Naive thymus-derived CD4-positive, alpha-beta T cell (primary cell): ENCODE data around the gene PILRA. TPM values are rescaled to one million over a fixed set of nuclear protein-coding genes. Genes with fewer than 3 reads are reported as not detected.
"Not testable (repeated sequence)": the region's sequence is repeated elsewhere in the genome, so short reads cannot be mapped to it uniquely, and the experiment has no call there.

ENCODE experiments used
- ATAC-seq: fragments of 150-1000 bp; cut with Tn5 transposase; 2 replicates; pipeline ENCODE4 v1.10.0; 2021; ENCODE audit warnings: mild to moderate bottlenecking, moderate library complexity
- CTCF ChIA-PET: fragments of 350-600 bp; sonication (Branson Sonifier 250); formaldehyde crosslinking; loops from one replicate; lab custom pipeline; 2021; ENCODE audit warnings: antibody characterized with exemption; lab: Charles Lee
- POLR2A ChIA-PET: fragments of 350-600 bp; sonication (Branson Sonifier 250); formaldehyde crosslinking; loops from one replicate; lab custom pipeline; 2021; ENCODE audit warnings: antibody characterized with exemption, inconsistent platforms; lab: Charles Lee
- DNase-seq, 9 donors: peaks; one replicate each; pipeline versions ENCODE4 v3.0.0 to v3.0.0-alpha.2; 2020 to 2022; ENCODE audit warnings: mixed read lengths in 1 of 9
- H3K27ac ChIP-seq: one replicate; pipeline ENCODE4 v1.7.0; 2013; ENCODE audit warnings: mild to moderate bottlenecking, low read depth, low read length, moderate library complexity
- H3K27me3 ChIP-seq, 2 donors: one replicate each; pipeline ENCODE4 v1.7.0; 2013; ENCODE audit warnings: low read length in 2 of 2, mild to moderate bottlenecking in 2 of 2, moderate library complexity in 2 of 2; ENCODE audit not compliant: control insufficient read depth in 2 of 2, insufficient read depth in 2 of 2
- H3K36me3 ChIP-seq, 3 experiments: 1 replicate in 2 of 3; 2 replicates in 1 of 3; pipeline ENCODE4 v1.7.0; 2013; ENCODE audit warnings: low read length in 3 of 3, mild to moderate bottlenecking in 3 of 3, moderate library complexity in 1 of 3; ENCODE audit not compliant: insufficient read depth in 3 of 3, control insufficient read depth in 2 of 3
- H3K4me1 ChIP-seq, 2 donors: one replicate each; pipeline ENCODE4 v1.7.0; 2013; ENCODE audit warnings: low read length in 2 of 2, mild to moderate bottlenecking in 2 of 2, moderate library complexity in 1 of 2; ENCODE audit not compliant: control insufficient read depth in 2 of 2, insufficient read depth in 2 of 2
- H3K4me3 ChIP-seq: 2 replicates; pipeline ENCODE4 v1.7.0; 2013; ENCODE audit warnings: mild to moderate bottlenecking, low read length
- H3K9me3 ChIP-seq, 3 experiments: 1 replicate in 2 of 3; 2 replicates in 1 of 3; pipeline ENCODE4 v1.7.0; 2013; ENCODE audit warnings: low read length in 3 of 3; ENCODE audit not compliant: control insufficient read depth in 2 of 3
- H3K27ac Mint-ChIP-seq, 9 donors: one replicate each; pipeline ENCODE4 v1.8.0; 2020 to 2022; ENCODE audit warnings: mixed read lengths in 9 of 9, mild to moderate bottlenecking in 8 of 9, moderate library complexity in 5 of 9, inconsistent platforms in 2 of 9
- H3K27me3 Mint-ChIP-seq, 5 donors: one replicate each; pipeline ENCODE4 v1.8.0; 2021 to 2022; ENCODE audit warnings: mixed read lengths in 5 of 5, mild to moderate bottlenecking in 1 of 5
- H3K36me3 Mint-ChIP-seq, 5 donors: one replicate each; pipeline ENCODE4 v1.8.0; 2020 to 2022; ENCODE audit warnings: mixed read lengths in 5 of 5, mild to moderate bottlenecking in 3 of 5, inconsistent platforms in 1 of 5
- H3K4me1 Mint-ChIP-seq, 7 donors: one replicate each; pipeline ENCODE4 v1.8.0; 2020 to 2022; ENCODE audit warnings: mixed read lengths in 7 of 7, mild to moderate bottlenecking in 3 of 7, inconsistent platforms in 1 of 7
- H3K4me3 Mint-ChIP-seq, 10 donors: one replicate each; pipeline ENCODE4 v1.8.0; 2020 to 2022; ENCODE audit warnings: mild to moderate bottlenecking in 10 of 10, mixed read lengths in 10 of 10, moderate library complexity in 6 of 10, inconsistent platforms in 2 of 10
- H3K9me3 Mint-ChIP-seq, 11 donors: one replicate each; pipeline ENCODE4 v1.8.0; 2020 to 2022; ENCODE audit warnings: mixed read lengths in 11 of 11, mild to moderate bottlenecking in 4 of 11, inconsistent platforms in 1 of 11, moderate library complexity in 1 of 11
- intact Hi-C, 2 donors: fragments of 100-400 bp; cut with micrococcal nuclease; formaldehyde crosslinking; loops; one replicate each; pipeline ENCODE4 v1.15.1; 2023
- polyA plus RNA-seq, 2 donors: library from polyadenylated mRNA; unstranded; fragments of 300-500 nt; fragmentation: Illumina TruSeq; gene quantifications; one replicate each; pipeline ENCODE4 v1.2.3, GENCODE V29; 2021
- total RNA-seq, 6 experiments: library from RNA in 5 of 6; stranded (reverse) in 5 of 6; gene quantifications; 1 replicate in 5 of 6; 2 replicates in 1 of 6; pipeline ENCODE4 v1.2.3 and lab custom pipeline; 2021 to 2026

Gene PILRA
- total and polyA plus RNA-seq, 7 experiments from 2014 or later, result 0.40 to 118 (median 13.4) TPM

- peaks cover 0 to 2% (median 0%) of the 10 kb centered on the region in 11 donors for H3K9me3 Mint-ChIP-seq
- peak overlapping the region in 6 of 10 donors; percentile 21 to 94 (median 70) for H3K4me3 Mint-ChIP-seq
- peaks cover 13 to 20% of the 10 kb centered on the region in 2 donors for H3K4me1 ChIP-seq
- H3K36me3 ChIP-seq, result peaks cover 0 to 27% (median 3%) of the 10 kb centered on the region in 3 experiments
- ChIA-PET CTCF (interaction anchor here (0.6 to 1.4 kb wide), 2 partner anchors 174 to 216 kb away, joined by 4 read pairs; no protein-coding TSS in a partner anchor), POLR2A (interaction anchor here (0.6 to 5.5 kb wide), 21 partner anchors 9 to 744 kb away, joined by 3 to 71 read pairs (median 4); partner anchors contain the start of genes AGFG2, FBXO24, LRCH4 and MEPCE)
- peak overlapping the region in 7 of 9 donors; percentile 5 to 99 (median 69) for H3K27ac Mint-ChIP-seq
- peaks cover 20 to 40% (median 29%) of the 10 kb centered on the region in 7 donors for H3K4me1 Mint-ChIP-seq
- peaks cover 0 to 30% (median 6%) of the 10 kb centered on the region in 5 donors for H3K36me3 Mint-ChIP-seq
- intact Hi-C loops, result loop anchor here in 1 of 2 donors (10.0 kb wide), 1 partner anchor 887 kb away; the partner anchor contains the start of gene IFT22
- H3K27ac ChIP-seq, result peak overlapping the region; percentile 98
- no peak for ATAC-seq
- no peak for DNase-seq
- H3K4me3 ChIP-seq, result no peak overlapping the region
- no peaks in the 10 kb centered on the region for H3K27me3 ChIP-seq
- peaks cover 0 to 4% (median 0%) of the 10 kb centered on the region in 5 donors for H3K27me3 Mint-ChIP-seq
- H3K9me3 ChIP-seq, result no peaks in the 10 kb centered on the region
Measured at GRCh38 chr7:100437150-100438100, 64.1 kb downstream of the PILRA start.

- Histone ChIP-seq H3K4me1 (peaks cover 10 to 20% of the 10 kb centered on the region in 2 donors), H3K27me3 (no peaks in the 10 kb centered on the region), H3K27ac (no peak overlapping the region), H3K4me3 (no peak overlapping the region), H3K36me3 (peaks cover 0 to 22% (median 3%) of the 10 kb centered on the region in 3 experiments), H3K9me3 (no peaks in the 10 kb centered on the region)
- ATAC-seq, result no peak
- Mint-ChIP-seq H3K4me1 (peaks cover 17 to 36% (median 23%) of the 10 kb centered on the region in 7 donors), H3K27me3 (peaks cover 0 to 4% (median 0%) of the 10 kb centered on the region in 5 donors), H3K4me3 (peak overlapping the region in 3 of 10 donors; percentile 21 to 40 (median 27)), H3K36me3 (peaks cover 0 to 23% (median 6%) of the 10 kb centered on the region in 5 donors), H3K27ac (peak overlapping the region in 4 of 9 donors; percentile 32 to 70 (median 63)), H3K9me3 (peaks cover 0 to 2% (median 0%) of the 10 kb centered on the region in 11 donors)
- ChIA-PET POLR2A (interaction anchor here (0.6 to 5.5 kb wide), 5 partner anchors 9 to 712 kb away, joined by 3 to 71 read pairs (median 32); partner anchors contain the start of genes FBXO24, LRCH4, MEPCE and ZCWPW1), CTCF (no interaction called here)
- intact Hi-C loops, result loop anchor here in 1 of 2 donors (10.0 kb wide), 1 partner anchor 887 kb away; the partner anchor contains the start of gene IFT22
- no peak for DNase-seq
Measured at GRCh38 chr7:100438172-100438571, 64.9 kb downstream of the PILRA start.

- ATAC-seq, H3K27ac ChIP-seq, H3K9me3 Mint-ChIP-seq, DNase-seq, H3K4me3 Mint-ChIP-seq, CTCF ChIA-PET, H3K9me3 ChIP-seq, H3K4me3 ChIP-seq, H3K27me3 Mint-ChIP-seq, H3K27me3 ChIP-seq: not testable (repeated sequence)
- peaks cover 0 to 21% (median 6%) of the 10 kb centered on the region in 5 donors for H3K36me3 Mint-ChIP-seq
- intact Hi-C loops, result loop anchor here in 1 of 2 donors (10.0 kb wide), 1 partner anchor 886 kb away; the partner anchor contains the start of gene IFT22
- peaks cover 14 to 33% (median 21%) of the 10 kb centered on the region in 7 donors for H3K4me1 Mint-ChIP-seq
- Histone ChIP-seq H3K4me1 (peaks cover 10 to 18% of the 10 kb centered on the region in 2 donors), H3K36me3 (peaks cover 0 to 16% (median 3%) of the 10 kb centered on the region in 3 experiments)
- H3K27ac Mint-ChIP-seq, result peak overlapping the region in 1 of 9 donors; percentile 69
- POLR2A ChIA-PET, result interaction anchor here (0.6 to 5.5 kb wide), 4 partner anchors 9 to 147 kb away, joined by 6 to 71 read pairs (median 45); partner anchors contain the start of genes FBXO24, LRCH4, MEPCE and ZCWPW1
Measured at GRCh38 chr7:100438731-100439130, 65.4 kb downstream of the PILRA start.

- intact Hi-C loops, result loop anchor here in 1 of 2 donors (10.0 kb wide), 1 partner anchor 886 kb away; the partner anchor contains the start of gene IFT22
- Mint-ChIP-seq H3K27ac (peak overlapping the region in 1 of 9 donors; percentile 76), H3K4me1 (peaks cover 10 to 29% (median 17%) of the 10 kb centered on the region in 7 donors), H3K36me3 (peaks cover 0 to 16% (median 6%) of the 10 kb centered on the region in 5 donors)
- H3K36me3 ChIP-seq, result peaks cover 0 to 11% (median 0%) of the 10 kb centered on the region in 3 experiments
- H3K27me3 Mint-ChIP-seq, ATAC-seq, H3K9me3 ChIP-seq, DNase-seq, H3K9me3 Mint-ChIP-seq, H3K4me3 ChIP-seq, H3K27me3 ChIP-seq, H3K4me3 Mint-ChIP-seq, H3K27ac ChIP-seq: not testable (repeated sequence)
- POLR2A ChIA-PET, result interaction anchor here (0.7 to 4.1 kb wide), 3 partner anchors 10 to 146 kb away, joined by 3 to 58 read pairs (median 32); partner anchors contain the start of genes FBXO24, LRCH4, MEPCE and ZCWPW1
- peaks cover 10 to 14% of the 10 kb centered on the region in 2 donors for H3K4me1 ChIP-seq
- CTCF ChIA-PET, result interaction anchor here (0.9 kb wide), 1 partner anchor 250 kb away, joined by 3 read pairs; no protein-coding TSS in a partner anchor
Measured at GRCh38 chr7:100439244-100439643, 66.0 kb downstream of the PILRA start.

GRCh38 chr7:100441641-100442535 is 68.6 kb downstream of the PILRA start:
- DNase-seq (no peak), ATAC-seq (no peak)
- no peaks in the 10 kb centered on the region for H3K9me3 Mint-ChIP-seq
- ChIA-PET CTCF (interaction anchor here (0.6 kb wide), 1 partner anchor 23 kb away, joined by 3 read pairs; no protein-coding TSS in a partner anchor), POLR2A (interaction anchor here (0.6 to 1.2 kb wide), 3 partner anchors 10 to 314 kb away, joined by 3 to 4 read pairs (median 3); no protein-coding TSS in a partner anchor)
- no peak overlapping the region for H3K4me3 ChIP-seq
- no peak overlapping the region for H3K27ac ChIP-seq
- H3K4me1 Mint-ChIP-seq, result peaks cover 0 to 35% (median 13%) of the 10 kb centered on the region in 7 donors
- no peaks in the 10 kb centered on the region for H3K9me3 ChIP-seq
- H3K27me3 Mint-ChIP-seq, result no peaks in the 10 kb centered on the region
- no peaks in the 10 kb centered on the region for H3K36me3 ChIP-seq
- peaks cover 0 to 13% of the 10 kb centered on the region in 2 donors for H3K4me1 ChIP-seq
- peak overlapping the region in 2 of 9 donors; percentile 31 to 48 for H3K27ac Mint-ChIP-seq
- no peak overlapping the region for H3K4me3 Mint-ChIP-seq
- intact Hi-C loops, result no loop called here
- no peaks in the 10 kb centered on the region for H3K27me3 ChIP-seq
- H3K36me3 Mint-ChIP-seq, result peaks cover 0 to 3% (median 0%) of the 10 kb centered on the region in 5 donors
